CD4-positive, alpha-beta T cell treated with Interleukin-4 for 1 hour (primary cell): Measurements from ENCODE around the gene NIPAL1.
"Not testable (repeated sequence)": the region's sequence is repeated elsewhere in the genome, so short reads cannot be mapped to it uniquely, and the experiment has no call there.

Experiments used
- DNase-seq, 2 donors: peaks; one replicate each; pipeline ENCODE4 v3.0.0-alpha.2; 2020 to 2022

NIPAL1 gene

GRCh38 chr4:48016141-48017107 is at the start of gene NIPAL1, which contains the start of gene CNGA1:
NIPAL1 (plus strand) TSS chr4:48016772; CDS start chr4:48016840, 68 bp downstream.
CNGA1 (minus strand) TSS chr4:48016681; CDS start chr4:47952689, 63,992 bp downstream.
- peak; percentile 57 to 65 for DNase-seq

- no peak for DNase-seq
Observed at GRCh38 chr4:47968847-47969246, 47.7 kb upstream of the NIPAL1 start.

DNA sequence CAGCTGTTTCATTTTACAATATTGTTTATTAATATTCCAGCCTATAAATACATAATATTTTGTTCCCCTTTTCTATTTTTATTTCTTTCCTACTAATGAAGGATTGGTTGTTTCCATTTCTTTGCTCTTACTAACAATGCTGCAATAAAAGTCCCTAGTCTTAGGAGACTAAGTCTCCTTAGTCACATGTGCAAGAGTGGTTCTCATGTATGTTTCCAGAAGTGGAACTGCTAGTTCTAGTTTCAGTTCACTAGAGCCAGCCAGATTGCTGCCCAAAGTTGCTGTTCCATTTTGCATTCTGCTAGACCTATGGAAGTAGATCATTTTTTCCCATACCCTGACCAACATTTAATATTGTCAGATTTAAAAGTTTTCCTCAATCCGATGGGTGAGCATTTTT is 44.4 kb upstream of the NIPAL1 start:
- no peak for DNase-seq

GRCh38 chr4:47972721-47973120 is 43.9 kb upstream of the NIPAL1 start:
- no peak for DNase-seq

DNA sequence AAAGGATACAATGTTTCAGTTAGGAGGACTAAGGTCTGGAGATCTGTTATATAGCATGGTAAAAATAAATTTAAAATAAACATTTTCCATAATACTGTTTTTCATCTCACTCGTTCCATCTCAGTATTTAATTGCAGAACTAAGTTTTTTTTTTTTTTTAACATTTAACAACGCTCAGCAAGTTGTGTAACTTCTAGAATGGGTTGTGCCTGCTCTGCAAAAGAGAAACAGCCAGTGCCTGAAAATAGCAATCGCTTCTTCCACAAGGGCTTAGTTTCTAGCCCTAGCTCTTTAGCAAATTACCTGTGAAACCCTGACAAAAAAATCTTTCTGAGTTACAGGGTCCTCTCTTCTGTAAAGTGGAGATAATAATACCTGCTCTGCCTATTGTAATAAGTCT is 42.0 kb upstream of the NIPAL1 start:
- DNase-seq, result no peak

DNA sequence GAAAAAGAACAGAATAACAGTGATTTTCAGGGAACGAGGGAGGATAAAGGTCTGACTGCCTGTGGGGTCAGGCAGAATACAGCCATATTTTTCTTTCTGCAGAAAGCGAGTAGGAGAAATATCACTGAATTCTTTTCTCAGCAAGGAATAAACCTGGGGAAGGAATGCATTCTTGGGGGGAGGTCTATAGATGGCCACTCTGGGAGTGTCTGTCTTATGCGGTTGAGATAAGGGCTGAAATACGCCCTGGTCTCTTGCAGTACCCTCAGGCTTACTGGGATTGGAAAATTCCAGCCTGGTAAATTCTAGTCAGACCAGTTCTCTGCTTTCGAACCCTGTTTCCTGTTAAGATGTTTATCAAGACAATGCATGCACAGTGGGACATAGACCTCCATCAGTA is 26.4 kb upstream of the NIPAL1 start:
- DNase-seq, result no peak

DNA sequence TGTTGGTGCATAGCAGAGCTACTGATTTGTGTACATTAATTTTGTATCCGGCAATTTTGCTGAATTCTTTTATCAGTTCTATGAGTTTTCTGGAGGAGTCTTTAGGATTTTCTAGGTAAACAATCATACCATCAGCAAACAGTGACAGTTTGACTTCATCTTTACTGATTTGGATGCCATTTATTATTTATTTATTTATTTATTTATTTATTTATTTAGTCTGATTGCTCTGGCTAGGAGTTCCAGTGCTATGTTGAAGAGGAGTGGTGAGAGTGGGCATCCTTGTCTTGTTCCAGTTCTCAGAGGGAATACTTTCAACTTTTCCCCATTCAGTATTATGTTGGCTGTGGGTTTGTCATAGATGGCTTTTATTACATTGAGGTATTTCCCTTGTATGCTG is 24.1 kb upstream of the NIPAL1 start:
- not testable (repeated sequence) for DNase-seq

- no peak for DNase-seq
Observed at GRCh38 chr4:47996021-47996420, 20.6 kb upstream of the NIPAL1 start.

GRCh38 chr4:48002267-48002666 is 14.3 kb upstream of the NIPAL1 start:
- DNase-seq, result no peak

DNA sequence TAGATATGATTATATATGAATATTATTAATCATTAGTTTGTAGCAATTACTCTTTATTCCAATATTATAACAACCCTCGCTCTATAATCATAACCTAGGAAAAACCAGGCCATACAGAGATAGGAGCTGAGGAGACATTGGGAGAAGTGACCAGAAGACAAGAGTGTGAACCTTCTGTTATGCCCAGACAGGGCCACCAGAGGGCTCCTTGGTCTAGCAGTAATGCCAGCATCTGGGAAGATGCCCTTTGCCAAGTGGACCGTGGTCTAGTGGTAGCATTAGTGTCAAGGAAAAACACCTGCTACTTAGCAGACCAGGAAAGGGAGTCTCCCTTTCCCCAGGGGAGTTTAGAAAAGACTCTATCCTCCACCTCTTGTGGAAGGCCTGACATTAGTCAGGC is 13.0 kb upstream of the NIPAL1 start:
- peak; percentile 23 to 36 for DNase-seq

- no peak for DNase-seq
Observed at GRCh38 chr4:48005781-48006180, 10.8 kb upstream of the NIPAL1 start.

- DNase-seq, result no peak
Observed at GRCh38 chr4:48008021-48008596, 8.5 kb upstream of the NIPAL1 start.

DNA sequence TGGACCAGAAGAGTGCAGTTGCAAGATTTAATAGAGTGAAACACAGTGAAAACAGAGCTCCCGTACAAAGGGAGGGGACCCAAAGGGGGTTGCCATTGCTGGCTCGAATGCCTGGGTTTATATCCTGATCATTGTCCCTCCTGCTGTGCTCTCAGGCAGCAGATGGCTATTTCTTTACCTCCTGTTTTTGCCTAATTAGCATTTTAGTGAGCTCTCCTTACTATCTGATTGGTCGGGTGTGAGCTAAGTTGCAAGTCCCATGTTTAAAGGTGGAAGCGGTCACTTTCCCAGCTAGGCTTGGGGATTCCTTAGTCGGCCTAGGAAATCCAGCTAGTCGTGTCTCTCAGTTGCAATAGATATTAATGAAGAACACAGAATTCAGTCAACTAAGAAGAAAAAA is 5.7 kb upstream of the NIPAL1 start:
- DNase-seq, result not testable (repeated sequence)

DNA sequence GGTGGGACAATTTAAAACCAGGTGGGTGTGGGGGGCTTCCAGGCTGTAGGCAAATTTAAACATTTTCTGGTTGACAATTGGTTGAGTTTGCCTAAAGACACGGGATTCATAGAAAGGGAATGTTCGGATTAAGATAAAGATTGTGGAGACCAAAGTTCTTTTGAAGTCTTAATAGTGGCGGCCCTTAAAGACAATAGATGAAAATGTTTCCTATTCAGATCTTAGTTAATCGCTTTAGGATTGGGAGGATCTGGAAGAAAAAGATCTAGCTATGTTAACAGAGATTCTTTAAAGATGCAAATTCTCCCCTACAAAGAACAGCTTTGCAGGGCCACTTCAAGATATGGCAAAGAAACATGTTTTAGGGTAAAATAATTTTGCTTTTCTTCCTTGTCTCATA is 4.8 kb upstream of the NIPAL1 start:
- DNase-seq, result no peak

GRCh38 chr4:48012824-48013223 is 3.7 kb upstream of the NIPAL1 start:
- DNase-seq, result no peak

GRCh38 chr4:48015216-48015615 is 1.4 kb upstream of the NIPAL1 start:
- no peak for DNase-seq

GRCh38 chr4:48015678-48016077 is 894 bp upstream of the NIPAL1 start:
- DNase-seq, result no peak

- DNase-seq, result peak in 1 of 2 donors; percentile 15
Observed at GRCh38 chr4:48017108-48017571, 568 bp downstream of the NIPAL1 start.

- no peak for DNase-seq
Observed at GRCh38 chr4:48018112-48018511, 1.5 kb downstream of the NIPAL1 start.

DNA sequence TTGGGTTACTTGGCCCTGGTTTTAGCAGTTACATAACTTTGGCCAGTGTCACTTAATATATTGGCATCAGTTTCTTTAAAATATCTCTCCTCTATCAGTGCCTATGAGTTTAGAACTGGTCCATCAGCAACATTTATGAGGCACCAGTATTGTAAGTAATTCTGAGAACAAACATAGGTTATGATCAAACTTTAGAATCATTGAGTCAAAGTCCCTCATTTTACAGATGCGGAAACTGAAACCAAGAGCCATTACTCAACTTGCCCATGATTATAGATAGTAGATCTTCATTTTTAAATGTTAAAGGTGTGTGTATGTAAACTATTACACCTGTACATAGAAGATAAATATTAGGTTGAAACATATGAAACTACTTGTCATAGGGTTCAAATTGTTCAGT is 4.5 kb downstream of the NIPAL1 start:
- DNase-seq, result no peak

- DNase-seq, result no peak
Observed at GRCh38 chr4:48022192-48022799, 5.7 kb downstream of the NIPAL1 start.

DNA sequence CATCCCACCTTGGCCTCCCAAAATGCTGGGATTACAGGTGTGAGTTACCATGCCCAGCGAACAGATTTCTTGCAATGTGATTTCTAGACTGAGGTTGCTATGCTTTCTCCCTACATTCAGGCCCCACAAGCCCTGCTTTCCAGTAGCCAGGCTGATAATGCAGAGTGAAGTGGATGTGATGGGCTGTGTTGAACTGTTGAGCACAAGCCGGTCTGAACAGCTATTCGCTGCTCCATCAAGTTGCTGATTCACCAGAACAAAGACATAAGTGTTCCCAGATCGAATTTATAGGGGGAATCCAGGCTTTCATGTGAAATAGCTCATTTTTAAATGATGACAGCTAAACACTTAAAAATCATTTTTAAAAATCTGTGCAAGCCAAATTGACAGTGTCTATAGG is 8.0 kb downstream of the NIPAL1 start:
- no peak for DNase-seq

DNA sequence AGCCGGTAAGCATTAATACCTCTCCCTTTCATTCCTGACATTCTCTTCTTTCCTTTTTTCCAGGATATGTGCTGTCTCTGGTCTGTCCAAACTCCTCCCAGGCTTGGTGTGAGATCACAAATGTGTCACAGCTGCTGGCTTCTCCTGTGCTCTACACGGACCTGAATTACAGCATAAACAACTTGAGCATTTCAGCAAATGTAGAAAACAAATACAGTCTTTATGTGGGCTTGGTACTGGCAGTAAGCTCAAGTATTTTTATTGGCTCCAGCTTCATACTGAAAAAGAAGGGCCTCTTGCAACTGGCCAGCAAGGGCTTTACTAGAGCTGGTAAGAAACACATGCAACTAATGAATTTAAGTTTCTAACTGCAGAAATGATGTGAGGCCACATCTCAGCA is 8.4 kb downstream of the NIPAL1 start:
- no peak for DNase-seq

DNA sequence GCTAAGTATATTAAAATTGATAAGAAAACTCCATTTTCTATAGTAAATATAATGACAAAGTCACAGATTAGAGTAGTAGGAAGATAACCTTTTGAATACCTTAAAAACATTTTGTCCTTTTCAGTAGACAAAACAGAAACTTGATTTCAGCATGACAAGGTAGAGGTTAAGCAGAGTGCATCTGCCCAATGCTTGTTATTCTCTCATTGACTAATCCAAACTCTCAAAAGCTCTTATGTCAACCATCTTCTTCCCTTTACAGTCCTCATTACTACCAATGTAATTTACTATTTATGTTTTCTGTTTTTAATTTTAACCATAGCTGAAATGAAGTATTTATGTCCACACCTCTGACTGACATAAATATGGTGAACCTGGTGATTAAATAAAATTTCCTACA is 11.1 kb downstream of the NIPAL1 start:
- no peak for DNase-seq
